GM18867 (cell line): Measurements from ENCODE around the gene VSX2.

Experiments used
- ATAC-seq: cut with Tn5 transposase; IDR thresholded peaks from one replicate; pipeline ENCODE4 v1.9.1; 2021; ENCODE audit warnings: mild to moderate bottlenecking, moderate library complexity; ENCODE audit not compliant: unreplicated experiment

The VSX2 gene

DNA sequence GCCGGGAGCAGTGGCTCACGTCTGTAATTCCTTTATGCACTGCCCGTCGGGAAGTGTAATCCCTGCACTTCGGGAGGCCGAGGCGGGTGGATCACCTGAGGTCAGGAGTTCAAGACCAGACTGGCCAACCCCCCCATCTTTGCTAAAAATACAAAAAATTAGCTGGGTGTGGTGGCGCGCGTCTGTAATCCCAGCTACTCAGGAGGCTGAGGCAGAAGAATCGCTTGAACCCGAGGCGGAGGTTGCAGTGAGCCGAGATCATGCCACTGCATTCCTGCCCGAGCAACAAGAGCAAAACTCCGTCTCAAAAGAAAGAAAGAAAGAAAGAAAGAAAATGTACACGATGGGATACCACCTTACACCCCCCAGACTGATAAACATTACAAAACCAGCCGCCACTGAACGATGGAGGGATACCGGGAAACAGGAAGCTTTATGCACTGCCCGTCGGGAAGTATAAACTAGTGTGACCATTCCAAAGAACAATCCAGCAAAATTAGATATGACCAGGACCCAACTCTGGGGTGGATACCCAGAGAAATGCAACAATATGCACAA, 62.4 kb downstream of the VSX2 start:
- no peak for ATAC-seq

DNA sequence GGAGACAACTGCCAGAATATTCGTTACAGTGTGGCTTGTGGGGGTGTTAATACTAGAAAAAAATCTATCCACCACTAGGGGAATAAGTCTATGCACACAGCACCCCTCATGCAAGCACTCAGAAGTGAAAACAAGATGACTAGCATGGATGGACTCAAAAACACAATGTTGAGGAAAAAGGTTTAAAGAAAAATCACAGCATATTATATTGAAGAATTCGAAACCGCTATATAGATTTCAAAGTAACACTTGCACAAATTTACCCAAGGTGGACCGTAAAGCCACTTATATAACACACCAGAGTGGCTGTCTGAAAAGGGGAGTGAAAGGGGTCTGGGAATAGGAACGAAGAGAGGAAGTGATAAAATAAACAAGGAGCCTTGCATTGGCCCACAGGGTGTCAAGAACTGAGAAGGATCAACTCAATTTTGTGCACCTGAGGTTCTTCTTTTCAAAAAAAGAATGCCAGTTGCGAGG, 62.9 kb downstream of the VSX2 start:
- ATAC-seq = peak; percentile 47

DNA sequence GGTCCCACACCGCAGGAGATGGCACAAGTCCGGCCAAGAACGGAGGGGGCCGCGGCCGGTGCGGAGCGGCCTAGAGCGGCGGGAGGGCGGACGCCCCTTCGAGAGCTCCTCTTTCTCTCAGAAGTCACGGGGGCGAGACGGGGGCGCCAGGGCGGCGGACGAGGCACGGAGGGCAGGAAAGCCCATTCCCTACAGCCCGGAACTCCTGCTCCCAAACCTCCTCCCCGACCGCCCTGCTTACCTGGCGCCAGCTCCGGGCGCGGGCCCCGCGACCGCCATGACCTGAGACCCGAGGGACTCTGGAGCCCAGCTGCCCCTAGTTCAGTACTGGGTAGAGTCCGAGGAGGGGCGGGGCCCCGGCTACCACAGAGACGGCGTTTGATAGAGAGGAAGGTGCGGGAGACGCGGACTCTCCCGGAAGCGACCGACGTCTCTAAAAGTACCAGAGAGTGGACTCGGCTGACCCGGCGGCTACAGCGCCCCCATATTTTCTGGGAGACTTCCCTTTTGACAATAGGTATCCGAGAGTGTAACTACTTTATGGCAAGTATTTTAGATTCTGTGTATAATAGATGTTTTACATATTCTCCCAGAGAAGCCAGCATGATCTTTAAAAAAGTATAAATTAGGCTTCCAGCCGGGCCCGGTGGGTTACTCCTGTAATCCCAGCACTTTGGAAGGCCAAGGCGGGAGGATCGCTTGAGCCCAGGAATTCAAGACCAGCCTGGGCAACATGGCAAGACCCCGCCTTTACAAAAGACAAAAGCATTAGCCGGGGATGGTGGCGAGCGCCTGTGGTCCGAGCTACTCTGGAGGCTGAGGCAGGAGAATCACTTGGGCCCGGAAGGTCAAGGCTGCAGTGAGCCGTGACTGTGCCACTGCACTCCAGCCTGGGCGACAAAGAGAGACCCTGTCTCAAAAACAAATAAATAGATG, 63.7 kb downstream of the VSX2 start, which contains the start of gene ABCD4:
Gene ABCD4 (minus strand): TSS at position 301 of the 936 bp plus-strand sequence. CDS start 22 bp downstream, at position 279.
- peak; percentile 98 for ATAC-seq

DNA sequence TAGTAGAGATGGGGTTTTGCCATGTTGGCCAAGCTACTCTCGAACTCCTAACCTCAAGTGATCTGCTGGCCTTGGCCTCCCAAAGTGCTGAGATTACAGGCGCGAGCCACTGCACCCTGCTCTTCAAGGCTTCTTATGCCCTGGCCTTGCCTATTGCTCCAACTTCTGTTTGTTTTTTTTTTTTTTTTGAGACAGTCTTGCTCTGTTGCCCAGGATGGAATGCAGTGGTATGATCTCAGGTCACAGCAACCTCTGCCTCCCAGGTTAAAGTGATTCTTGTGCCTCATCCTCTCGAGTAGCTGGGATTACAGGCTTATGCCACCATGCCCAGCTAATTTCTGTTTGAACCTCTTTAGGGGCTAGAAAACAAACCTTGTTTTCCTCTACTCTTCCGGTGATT, 69.4 kb downstream of the VSX2 start:
- no peak for ATAC-seq

DNA sequence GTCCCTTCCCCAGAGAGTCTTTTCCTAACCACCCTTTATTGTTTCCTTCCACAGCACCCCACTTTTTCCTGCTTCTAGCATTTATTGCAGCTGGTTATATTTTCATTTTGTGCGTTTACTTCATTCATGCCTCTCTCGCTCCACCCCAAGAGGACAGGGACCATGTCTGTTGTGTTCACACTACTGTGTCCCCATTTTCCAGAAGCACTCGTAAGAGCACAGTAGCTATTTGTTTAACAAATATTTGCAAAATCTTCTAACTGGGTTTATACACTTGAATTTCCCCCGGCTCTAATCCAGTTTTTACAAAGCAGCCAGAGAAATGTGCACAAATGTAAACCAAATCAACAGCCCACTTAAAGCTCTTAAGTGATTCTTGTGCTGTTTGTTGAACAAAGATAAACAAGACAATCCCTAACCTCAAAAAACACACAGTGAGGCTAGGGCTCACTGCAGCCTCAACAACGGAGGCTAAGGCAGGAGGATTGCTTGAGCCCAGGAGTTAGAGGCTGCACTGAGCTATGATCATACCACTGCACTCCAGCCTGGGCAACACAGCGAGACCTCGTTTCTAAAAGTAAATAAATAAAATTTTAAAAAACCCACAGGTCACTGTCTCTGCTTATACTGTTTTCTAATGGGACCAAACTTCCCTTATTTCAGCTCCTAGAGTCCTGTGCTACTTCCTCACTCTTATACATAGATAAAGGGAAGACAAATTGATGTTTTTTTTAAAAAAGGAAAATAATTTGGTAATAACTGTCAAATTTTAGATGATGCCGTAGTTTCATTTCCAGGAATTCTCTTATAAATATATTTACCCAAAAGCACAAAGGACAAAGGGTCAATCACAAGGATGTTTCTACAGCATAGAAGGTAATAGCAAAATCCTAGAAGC, 70.1 kb downstream of the VSX2 start:
- no peak for ATAC-seq

DNA sequence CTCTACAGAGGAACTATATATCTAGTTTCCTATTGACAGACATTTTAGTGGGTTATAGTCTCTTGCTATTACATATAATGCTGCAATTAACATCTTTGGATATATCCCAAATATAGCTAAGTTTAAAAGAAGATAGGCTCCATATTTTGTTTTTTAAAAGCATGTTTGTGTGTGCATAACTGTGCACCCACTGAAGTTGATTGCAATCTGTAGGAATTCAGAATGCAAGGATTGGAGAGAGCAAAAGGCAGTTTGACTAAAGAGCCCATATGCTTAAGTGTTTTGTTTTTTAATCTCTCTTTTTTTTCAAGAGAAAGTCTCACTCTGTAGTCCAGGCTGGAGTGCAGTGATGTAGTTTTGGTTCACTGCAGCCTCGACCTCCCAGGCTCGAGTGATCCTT, 72.9 kb downstream of the VSX2 start:
- ATAC-seq = no peak
